ENCODE data around the gene FSTL5.

The FSTL5 gene

GRCh38 chr4:161664740-161665139 is 499.1 kb downstream of the FSTL5 start:
- DNase-seq = no peak

GRCh38 chr4:161663844-161664243 is 500.0 kb downstream of the FSTL5 start:
- DNase-seq = no peak

GRCh38 chr4:161658676-161659075 is 505.1 kb downstream of the FSTL5 start:
- no peak for DNase-seq

- no peak for DNase-seq
Observed at GRCh38 chr4:161657616-161658015, 506.2 kb downstream of the FSTL5 start.

GRCh38 chr4:161656594-161656993 is 507.2 kb downstream of the FSTL5 start:
- no peak for DNase-seq

GRCh38 chr4:161655148-161655547 is 508.7 kb downstream of the FSTL5 start:
- no peak for DNase-seq

- DNase-seq = no peak
Observed at GRCh38 chr4:161653697-161654096, 510.1 kb downstream of the FSTL5 start.

- DNase-seq = no peak
Observed at GRCh38 chr4:161651586-161651985, 512.2 kb downstream of the FSTL5 start.

GRCh38 chr4:161650812-161651211 is 513.0 kb downstream of the FSTL5 start:
- DNase-seq = no peak

GRCh38 chr4:161647757-161648156 is 516.0 kb downstream of the FSTL5 start:
- no peak for DNase-seq

- no peak for DNase-seq
Observed at GRCh38 chr4:161642708-161643107, 521.1 kb downstream of the FSTL5 start.

- DNase-seq = no peak
Observed at GRCh38 chr4:161629694-161630441, 533.9 kb downstream of the FSTL5 start.

- DNase-seq = no peak
Observed at GRCh38 chr4:161604516-161605300, 559.1 kb downstream of the FSTL5 start.

GRCh38 chr4:161601011-161601410 is 562.8 kb downstream of the FSTL5 start:
- no peak for DNase-seq

GRCh38 chr4:161595230-161595771 is 568.5 kb downstream of the FSTL5 start:
- no peak for DNase-seq

GRCh38 chr4:161585011-161585410 is 578.8 kb downstream of the FSTL5 start:
- DNase-seq = no peak

- DNase-seq = no peak
Observed at GRCh38 chr4:161583549-161583948, 580.3 kb downstream of the FSTL5 start.

GRCh38 chr4:161581262-161582230 is 582.3 kb downstream of the FSTL5 start:
- DNase-seq = no peak

GRCh38 chr4:161577579-161578301 is 586.1 kb downstream of the FSTL5 start:
- no peak for DNase-seq

- DNase-seq = no peak
Observed at GRCh38 chr4:161573836-161574235, 590.0 kb downstream of the FSTL5 start.

GRCh38 chr4:161564230-161564834 is 599.5 kb downstream of the FSTL5 start:
- DNase-seq = no peak

All from NCI-H2171 (cell line).